ENCODE results near the gene CYP3A4.
"Not testable (repeated sequence)": the region's sequence is repeated elsewhere in the genome, so short reads cannot be mapped to it uniquely, and the experiment has no call there.

DNA sequence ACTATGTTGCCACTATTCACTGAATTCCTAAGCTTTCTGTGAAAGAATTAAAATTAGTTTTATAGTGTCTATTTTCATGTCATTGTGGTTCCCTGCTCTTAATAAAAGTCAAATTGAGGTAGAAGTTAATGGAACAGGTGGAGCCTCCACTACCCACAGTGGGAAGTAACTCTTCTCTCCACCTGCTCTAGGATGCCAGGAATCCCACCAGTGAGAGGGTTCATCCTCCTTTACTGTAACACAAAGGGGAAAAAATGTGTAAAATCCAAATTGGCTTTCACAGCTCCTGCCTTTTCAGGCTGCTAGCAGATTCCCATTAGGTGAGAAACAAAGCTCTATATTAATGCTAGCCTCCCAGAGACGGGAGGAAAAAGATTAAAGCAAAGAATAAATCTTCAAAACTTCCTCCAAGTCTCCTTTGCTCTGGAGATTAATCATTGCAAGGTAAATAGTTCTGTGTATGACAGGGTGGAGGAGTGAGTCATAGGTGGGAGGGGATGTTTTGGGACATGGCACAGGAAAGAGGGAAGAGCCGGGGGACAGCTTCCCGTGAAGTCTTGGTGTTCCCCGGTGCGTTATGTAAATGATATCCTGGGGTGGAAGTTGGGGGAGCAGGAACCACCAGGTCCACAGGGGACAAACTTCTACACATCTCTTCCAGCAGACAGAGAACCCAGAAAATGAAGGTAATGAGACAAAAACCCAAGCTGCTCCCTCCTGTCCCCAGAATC, 32.5 kb downstream of the CYP3A4 start:
- TF ChIP-seq POLR2A (IDR thresholded peaks at IDR 0.05; ENCODE audit: low read length); GATA1 (IDR thresholded peaks at IDR 0.05; ENCODE audit: low read depth, low read length): not testable (repeated sequence)

Data from erythroblast (primary cell).